Glomerular visceral epithelial cell (primary cell): ENCODE measurements around the gene ENTREP3.

ENCODE experiments used
- DNase-seq: peaks from one replicate; pipeline ENCODE4 v3.0.0-alpha.2; 2016; ENCODE audit errors: extremely low spot score

The ENTREP3 gene

DNA sequence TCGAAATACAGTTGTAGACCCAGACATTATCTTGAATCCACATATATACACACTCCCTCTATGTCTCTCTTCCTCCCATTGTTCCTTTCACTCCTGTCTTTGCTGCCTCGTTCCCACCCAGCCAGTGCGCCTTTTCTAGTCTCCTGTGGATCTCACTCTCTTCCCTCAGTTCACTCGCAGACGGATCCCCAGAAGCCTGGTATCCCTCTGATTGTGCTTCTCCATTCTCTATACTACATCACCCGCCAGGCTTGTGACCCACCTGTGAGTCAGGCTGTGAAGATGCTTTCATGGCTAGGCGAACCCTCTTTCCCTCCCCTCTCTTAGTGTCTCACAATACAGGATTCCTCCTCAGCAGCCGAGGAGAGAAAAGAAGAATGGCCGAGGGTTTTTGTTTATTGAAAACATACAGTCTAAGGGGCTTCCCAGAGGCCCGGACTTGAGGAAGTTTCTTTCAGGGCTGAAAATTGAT, 23.4 kb upstream of the ENTREP3 start:
- DNase-seq, result no peak

GRCh38 chr1:155277902-155278688, 22.8 kb upstream of the ENTREP3 start:
- peak; percentile 66 for DNase-seq

- peak; percentile 97 for DNase-seq
Measured at GRCh38 chr1:155277070-155277901, 22.0 kb upstream of the ENTREP3 start, which contains the start of gene HCN3. Gene HCN3, plus strand, starts transcription at chr1:155277463. Its CDS starts 128 bp downstream, at chr1:155277591.

DNA sequence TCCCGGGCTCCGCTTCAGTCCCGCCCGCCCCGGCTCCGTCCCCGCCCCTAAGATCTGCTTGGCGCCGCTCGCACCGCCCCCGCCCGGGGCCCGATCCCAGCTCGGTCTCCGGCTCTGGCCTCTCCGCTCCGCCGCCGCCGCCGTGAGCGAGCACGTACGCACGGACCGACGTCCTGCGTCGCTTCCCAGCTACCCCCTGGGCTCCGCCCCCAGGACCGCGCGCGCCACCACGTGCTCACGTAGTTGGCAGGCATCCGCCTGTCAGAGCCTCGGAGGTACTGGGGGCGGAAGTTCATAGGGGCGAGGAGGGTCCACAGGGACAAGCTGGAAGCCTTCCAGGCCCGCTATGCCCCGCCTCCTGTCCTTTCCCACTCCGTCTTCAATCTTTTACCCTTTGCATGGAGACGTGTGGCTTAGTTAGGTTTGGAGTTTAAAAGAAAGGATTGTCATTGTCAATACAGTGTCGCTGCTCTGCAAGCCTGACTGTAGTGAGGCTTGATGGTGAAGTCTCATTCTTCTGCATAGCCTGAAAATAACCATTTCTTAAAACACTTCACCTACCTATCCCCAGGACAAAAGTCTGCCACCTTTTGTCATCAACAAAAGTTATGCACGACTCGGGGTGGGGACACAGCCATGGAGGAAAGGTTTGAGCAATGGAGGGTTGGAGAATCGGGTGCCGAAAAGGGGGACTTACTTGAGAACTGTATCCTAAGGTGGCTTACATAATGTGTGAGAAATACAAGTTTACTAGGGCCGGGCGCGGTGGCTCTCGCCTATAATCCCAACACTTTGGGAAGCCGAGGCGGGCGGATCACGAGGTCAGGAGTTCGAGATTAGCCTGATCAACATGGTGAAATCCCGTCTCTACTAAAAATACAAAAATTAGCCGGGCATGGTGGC, 18.3 kb upstream of the ENTREP3 start, which contains the start of gene CLK2:
Gene CLK2 (minus strand): TSS at position 162 of the 903 bp plus-strand sequence. CDS start 2,527 bp downstream, outside the sequence.
- peak; percentile 98 for DNase-seq

DNA sequence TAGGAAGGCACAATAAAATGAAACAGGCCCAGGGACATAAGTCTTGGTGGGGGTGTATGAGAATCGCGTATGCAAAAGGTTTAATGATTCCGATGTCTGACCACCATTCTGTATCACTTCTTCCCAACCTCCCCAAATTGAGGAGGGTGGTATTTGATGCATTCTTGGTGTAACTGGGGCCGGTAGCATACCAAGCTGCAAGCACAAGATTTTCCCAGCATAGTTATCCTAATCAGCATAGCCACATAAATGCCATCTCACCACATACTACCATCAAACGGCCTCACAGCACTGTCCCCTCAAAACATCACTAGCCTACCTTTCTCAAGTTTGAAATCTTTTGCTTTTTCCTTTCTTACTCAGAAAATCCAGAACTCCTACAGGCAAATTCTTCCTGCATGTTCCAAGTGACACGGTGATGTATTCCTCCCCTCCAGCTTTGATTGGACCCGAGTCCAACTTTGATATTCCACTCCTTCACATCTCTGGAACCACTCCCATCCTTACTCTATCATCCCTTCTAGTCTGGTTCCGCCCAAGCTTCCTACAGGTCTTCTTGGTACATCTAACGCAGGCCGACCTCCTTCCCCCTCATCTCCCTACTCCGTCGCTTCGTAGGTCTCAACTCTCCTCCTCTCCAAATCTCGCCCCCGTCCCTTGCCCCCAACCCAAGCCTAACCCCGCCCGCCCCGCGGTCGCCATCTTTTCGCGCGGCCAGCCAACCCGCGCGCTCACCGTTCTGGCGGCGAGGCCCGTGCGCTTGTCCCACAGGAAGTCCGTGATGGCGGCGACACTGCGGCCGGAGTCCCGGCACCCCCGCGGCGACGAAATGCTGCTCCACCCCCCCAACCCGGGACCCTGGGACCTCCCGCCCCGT, 17.4 kb upstream of the ENTREP3 start:
- DNase-seq, result peak; percentile 62

DNA sequence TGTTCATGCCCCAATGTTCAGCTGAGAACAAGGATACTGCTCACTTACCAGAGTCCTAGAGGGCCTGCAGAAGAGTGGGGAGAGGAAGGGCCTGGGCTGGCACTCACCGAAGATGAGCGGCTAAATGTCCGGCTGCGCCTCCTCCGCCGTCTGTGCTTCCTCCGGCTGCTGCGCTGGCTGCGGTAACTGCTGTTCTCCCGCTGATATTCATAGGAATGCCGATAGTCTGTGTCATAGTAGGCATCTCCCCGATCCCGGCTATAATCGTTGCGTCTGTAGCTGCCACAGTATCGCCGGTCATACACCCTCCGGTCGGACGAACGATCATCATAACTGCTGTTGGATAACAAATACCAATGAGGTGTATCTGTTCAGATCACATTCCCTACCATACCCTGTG, 14.1 kb upstream of the ENTREP3 start:
- DNase-seq, result no peak

DNA sequence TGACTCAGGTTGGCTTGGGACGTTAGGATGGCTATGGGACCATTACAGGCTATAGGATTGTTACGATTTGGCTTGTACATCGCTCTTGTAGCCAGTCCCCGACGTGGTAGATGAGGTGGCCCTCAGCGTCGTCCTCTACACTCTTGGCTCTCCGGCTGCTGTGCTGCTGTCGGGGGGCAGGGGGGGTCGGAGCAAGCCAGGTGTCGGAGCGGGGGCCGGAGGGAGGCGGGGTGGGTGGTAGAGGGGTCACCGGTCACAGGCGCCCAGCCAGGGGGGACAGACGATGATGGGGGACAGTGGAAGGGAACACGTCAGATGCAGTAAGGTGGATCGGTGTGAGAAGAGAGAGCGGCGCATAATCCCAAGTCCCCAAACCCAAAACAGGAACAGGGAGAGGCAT, 13.3 kb upstream of the ENTREP3 start:
- no peak for DNase-seq

DNA sequence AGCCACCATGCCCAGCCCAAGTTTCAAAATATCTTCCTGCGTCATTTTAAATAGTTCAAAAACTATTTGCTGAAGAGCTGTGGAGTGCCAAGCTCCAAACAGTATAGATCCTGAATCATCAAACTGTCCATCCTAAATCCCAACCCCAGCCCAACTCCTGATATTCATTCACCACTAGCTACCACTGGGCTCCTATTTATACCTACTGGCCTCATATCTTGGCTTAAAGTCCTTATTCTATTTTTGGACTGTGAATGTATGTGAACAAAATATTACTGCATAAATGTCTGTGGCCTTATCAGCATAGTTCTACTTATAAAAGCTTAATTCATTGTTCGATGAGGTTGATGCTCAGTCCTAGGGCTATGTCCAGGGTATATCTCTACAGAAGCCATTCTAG, 12.1 kb upstream of the ENTREP3 start:
- DNase-seq, result no peak

GRCh38 chr1:155266553-155266952, 11.3 kb upstream of the ENTREP3 start:
- DNase-seq, result no peak

- DNase-seq, result no peak
Measured at GRCh38 chr1:155263067-155263466, 7.8 kb upstream of the ENTREP3 start.

DNA sequence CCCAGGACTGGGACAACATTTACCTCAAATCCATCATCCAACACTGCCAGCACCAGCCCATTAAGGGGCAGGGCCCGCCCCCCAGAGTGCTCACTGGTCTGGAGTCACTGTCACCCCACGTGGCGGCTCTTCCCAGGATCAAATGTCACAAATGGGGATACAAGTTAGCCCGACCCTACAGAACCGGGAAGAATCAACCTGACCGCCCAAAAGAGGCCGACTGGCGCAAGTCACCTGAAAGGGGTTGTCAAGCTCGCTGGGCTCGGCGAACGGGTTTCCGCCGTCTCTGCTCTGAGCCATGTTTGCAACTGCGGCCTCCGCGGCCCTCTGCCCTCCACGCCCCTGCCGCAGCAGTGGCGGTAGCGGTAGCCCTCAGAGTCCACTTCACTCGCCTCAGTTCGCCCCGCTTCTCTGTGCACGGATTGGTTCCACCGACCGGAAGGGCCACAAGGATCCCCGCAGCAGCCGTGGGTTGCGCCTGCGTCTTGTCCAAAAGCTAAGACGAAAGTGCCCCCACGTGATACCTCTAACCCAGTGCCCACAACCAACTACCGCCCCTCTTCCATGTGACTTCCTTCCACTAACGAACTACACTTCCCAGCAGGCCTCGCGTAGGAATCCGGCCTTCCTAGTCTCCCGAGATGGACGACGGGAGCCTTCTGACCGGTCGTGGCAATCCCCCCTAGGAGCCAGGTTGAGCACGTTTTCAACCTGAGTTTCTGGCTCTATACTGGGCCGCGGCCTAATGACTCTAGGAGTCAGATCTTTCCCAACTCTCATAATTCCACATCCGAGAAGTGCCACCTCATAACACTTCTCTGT, 6.8 kb upstream of the ENTREP3 start, which contains the start of gene SCAMP3:
Gene SCAMP3 (minus strand): TSS at position 509 of the 822 bp plus-strand sequence. CDS start 209 bp downstream, at position 300.
- peak; percentile 98 for DNase-seq

DNA sequence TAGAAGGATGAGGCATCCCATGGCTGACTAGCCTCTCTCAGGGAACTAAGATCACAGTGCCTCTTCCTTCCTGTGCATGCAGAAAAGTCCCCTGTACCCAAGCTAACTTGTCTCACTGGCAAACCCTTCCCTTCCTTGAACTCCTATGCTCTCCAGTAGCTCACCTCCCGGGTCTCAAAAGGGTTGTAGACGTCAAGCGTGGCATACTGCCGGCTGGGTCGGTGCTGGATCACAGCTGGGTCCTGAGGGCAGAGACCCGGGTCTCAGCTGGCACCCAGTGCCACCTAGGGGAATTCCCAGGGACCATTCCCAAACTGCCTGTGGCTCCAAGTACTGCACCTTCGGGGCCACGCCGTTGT, 6.2 kb upstream of the ENTREP3 start:
- no peak for DNase-seq

DNA sequence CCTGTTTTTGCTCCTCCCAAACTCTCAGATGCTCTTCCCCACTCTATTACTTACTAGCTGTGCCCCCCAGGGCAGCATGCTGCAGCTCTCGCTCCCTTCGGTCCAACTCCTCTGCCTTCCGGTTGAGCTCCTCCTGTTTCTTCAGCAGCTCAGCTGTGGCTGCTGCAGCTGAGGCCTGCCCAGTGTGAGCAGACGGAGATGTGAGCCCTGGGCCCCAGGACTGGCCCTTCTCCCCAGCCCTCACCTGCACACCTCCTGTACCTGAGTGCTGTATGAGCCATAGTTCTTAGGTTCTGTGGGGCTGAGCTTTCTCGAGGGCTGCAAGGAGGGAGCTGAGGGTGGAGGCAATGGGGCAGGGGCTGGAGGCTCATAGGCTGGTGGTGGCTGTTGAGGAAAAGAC, 5.0 kb upstream of the ENTREP3 start:
- DNase-seq, result no peak

GRCh38 chr1:155256058-155256852, 972 bp upstream of the ENTREP3 start:
- no peak for DNase-seq

- peak; percentile 22 for DNase-seq
Measured at GRCh38 chr1:155254714-155255242, 505 bp downstream of the ENTREP3 start.

DNA sequence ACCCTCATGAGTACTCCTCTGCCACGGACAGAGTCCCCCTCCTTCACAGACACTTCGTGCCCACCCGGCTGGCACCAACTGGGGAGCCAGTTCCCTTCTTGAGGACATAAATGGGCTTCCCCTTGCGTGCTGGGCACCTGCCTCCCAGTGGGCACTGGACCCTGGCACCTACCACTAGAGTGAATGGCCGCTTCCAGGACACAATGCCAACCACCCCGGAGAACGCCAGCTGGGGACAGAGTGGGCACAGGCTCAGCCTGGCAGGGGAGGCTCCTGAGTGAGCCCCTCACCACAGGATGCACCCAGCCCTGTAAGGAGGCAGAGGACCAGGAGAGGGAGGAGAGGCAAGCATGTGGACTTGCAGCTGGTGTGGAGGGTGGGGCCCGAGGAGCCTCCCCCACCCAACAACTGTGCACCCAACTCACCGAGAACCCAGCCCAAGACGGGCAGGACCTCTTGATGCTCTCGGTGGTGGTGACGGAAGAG, 1.0 kb downstream of the ENTREP3 start:
- no peak for DNase-seq

GRCh38 chr1:155253797-155254196, 1.5 kb downstream of the ENTREP3 start:
- no peak for DNase-seq

DNA sequence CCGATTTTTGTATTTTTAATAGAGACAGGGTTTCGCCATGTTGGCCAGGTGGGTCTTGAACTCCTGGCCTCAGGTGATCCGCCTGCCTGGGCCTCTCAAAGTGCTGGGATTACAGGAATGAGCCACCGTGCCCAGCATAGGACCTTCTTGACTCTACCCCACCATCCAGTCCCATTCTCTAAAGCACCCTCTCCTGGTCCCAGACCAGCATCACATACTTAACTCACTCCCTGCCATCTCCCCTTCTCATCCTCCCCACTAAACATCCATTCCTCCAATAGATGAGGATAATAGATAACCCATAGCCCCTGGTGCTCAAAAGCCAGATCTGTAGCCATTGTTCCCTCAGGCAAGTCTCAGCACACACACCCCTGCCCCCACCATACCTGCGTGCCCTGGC, 2.1 kb downstream of the ENTREP3 start:
- DNase-seq, result no peak
